SK-MEL-5 (cell line): ENCODE measurements around the gene PPP1R12B. TPM values are rescaled to one million over a fixed set of nuclear protein-coding genes. Genes with fewer than 3 reads are reported as not detected.
"Not testable (repeated sequence)": the region's sequence is repeated elsewhere in the genome, so short reads cannot be mapped to it uniquely, and the experiment has no call there.

ENCODE experiments used
- DNase-seq: peaks from one replicate; pipeline ENCODE4 v3.0.0-alpha.2; 2016; ENCODE audit warnings: low read depth, low spot score
- in situ Hi-C: cut with HindIII; loops from 2 replicates; pipeline ENCODE4 v1.10.0; 2016; ENCODE audit warnings: low sequenced_read_pairs, high pct_unique_total_duplicates, low pct_unique_long_range_greater_than_20kb
- total RNA-seq: library from RNA; depleted of rRNA; stranded (reverse); fragments of >200 nt; shearing (Covaris generic); gene quantifications from 2 replicates; pipeline ENCODE4 v1.2.3, GENCODE V29; 2014

Gene PPP1R12B
- total RNA-seq, 1 experiment from 2014 or later = 18.6 TPM

GRCh38 chr1:202526056-202526455 is 177.6 kb downstream of the PPP1R12B start:
- in situ Hi-C loops = not testable (repeated sequence)

GRCh38 chr1:202528096-202528722 is 179.7 kb downstream of the PPP1R12B start:
- in situ Hi-C loops = not testable (repeated sequence)
- DNase-seq = peak; percentile 93

More at GRCh38 chr1:202526056-202526455, 177.6 kb downstream of the PPP1R12B start:
- not testable (repeated sequence) for DNase-seq

- in situ Hi-C loops, DNase-seq: not testable (repeated sequence)
Measured at GRCh38 chr1:202530686-202531085, 182.2 kb downstream of the PPP1R12B start.

GRCh38 chr1:202531472-202531811 is 182.9 kb downstream of the PPP1R12B start:
- in situ Hi-C loops = no loop called here
- DNase-seq = no peak

DNA sequence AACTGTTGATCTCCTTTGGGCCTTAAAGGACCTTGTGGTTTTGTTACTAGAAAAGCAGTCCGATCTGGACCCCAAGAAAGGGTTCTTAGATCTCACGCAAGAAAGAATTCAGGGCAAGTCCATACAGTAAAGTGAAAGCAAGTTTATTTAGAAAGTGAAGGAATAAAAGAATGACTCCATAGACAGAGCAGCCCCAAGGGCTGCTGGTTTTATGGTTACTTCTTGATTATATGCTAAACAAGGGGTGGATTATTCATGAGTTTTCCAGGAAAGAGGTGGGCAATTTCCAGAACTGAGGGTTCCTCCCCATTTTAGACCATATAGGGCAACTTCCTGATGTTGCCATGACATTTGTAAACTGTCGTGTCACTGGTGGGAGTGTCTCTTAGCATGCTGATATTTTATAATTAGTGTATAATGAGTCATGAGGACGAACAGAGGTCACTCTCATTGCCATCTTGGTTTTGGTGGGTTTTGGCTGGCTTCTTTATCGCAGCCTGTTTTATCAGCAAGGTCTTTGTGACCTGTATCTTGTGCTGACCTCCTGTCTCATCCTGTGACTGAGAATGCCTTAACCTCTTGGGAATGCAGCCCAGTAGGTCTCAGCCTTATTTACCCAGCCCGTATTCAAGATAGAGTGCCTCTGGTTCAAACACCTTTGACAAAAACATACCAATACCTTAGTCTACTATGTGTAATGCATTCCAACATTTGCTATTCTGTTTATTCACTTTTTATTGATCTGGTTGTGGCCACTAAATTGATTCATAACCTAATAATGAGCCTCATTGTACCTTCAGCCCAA is 183.5 kb downstream of the PPP1R12B start:
- in situ Hi-C loops = not testable (repeated sequence)
- DNase-seq = peak; percentile 98

GRCh38 chr1:202539166-202539574 is 190.7 kb downstream of the PPP1R12B start:
- in situ Hi-C loops = not testable (repeated sequence)
- DNase-seq = peak; percentile 54

GRCh38 chr1:202539583-202539982 is 191.1 kb downstream of the PPP1R12B start:
- DNase-seq, in situ Hi-C loops: not testable (repeated sequence)

GRCh38 chr1:202540014-202540413 is 191.5 kb downstream of the PPP1R12B start:
- DNase-seq = no peak
- in situ Hi-C loops = no loop called here

- in situ Hi-C loops = no loop called here
- DNase-seq = no peak
Measured at GRCh38 chr1:202540448-202540847, 191.9 kb downstream of the PPP1R12B start.

DNA sequence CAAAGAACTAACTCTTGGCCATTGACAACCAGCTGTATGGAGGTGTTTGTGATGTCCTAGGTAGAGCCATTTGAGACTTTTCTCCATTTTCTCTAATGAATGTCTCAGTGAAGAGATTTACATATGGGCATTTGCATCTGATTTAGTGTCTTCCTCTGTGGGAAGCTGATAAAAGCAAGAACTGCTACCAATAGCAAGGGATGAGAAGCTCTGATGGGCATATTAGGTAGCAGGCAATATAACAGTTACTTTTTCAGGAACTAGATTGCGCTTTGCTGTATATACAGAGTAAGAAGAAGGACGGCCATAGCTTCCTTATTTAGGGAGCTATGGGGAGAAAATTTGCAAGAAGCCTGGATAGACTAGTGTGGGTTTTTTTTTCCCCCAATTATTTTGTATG is 192.4 kb downstream of the PPP1R12B start:
- DNase-seq, in situ Hi-C loops: not testable (repeated sequence)

- in situ Hi-C loops, DNase-seq: not testable (repeated sequence)
Measured at GRCh38 chr1:202542415-202542814, 193.9 kb downstream of the PPP1R12B start.

GRCh38 chr1:202543537-202543936 is 195.0 kb downstream of the PPP1R12B start:
- in situ Hi-C loops, DNase-seq: not testable (repeated sequence)

DNA sequence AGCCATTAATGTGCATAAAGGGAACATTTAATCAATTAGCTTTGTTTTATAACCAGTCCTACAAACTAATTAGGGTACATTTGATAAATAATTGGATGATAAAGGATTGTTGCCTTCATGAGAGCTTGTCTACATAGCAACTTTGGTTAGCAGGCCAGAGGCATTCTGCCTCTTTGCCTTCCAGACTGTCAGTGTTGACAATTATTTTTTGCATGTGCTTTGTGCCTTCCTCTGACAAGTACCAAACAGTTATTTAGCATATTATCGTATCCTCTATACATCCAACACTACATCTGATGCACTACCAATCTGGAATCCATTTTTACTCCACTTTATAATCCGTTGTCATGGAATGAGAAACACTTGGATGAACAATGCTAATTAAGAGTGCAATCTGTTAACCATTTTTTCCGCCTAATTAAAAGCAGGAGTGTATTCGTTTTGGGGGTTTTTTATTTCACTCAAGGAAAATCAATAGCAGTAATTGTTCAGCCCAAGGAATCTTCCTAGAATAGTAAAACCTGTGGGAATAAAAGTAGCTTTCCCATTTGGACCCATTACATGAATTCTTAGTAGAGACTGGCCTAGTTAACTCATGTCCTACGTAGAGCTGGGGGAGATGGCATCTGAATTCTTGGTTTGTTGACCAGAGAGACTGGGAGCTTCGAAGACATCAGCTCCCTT is 196.4 kb downstream of the PPP1R12B start:
- in situ Hi-C loops, DNase-seq: not testable (repeated sequence)

DNA sequence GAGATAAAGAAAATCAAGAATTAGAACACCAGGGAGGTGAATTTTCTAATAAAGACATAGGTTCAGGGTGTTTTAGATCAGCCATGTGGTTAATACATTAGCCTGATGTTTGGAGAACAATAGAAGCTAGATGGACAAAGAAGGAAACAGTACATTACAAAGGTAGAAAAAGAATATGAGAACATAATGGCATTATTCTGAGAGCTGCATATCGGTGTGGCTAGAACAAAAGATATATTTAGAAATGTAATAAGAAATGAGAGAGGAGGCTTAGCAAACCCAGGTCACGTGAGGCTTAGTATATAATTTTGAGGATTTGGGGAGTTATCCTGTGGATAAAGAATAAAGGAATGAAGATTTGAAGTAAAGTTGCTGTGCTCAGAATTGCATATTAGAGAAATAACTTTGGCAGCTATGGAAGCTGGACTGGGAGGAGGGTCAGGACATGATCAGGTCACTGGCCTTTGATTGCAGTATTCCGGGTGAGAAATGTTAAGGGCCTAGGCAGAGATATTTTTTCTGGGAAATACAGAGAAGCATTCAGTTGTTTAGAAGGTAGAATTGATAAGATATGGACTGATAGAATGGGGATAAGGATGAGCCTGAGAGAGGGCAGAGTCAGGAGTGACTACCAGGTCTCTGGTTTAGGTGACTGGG is 197.3 kb downstream of the PPP1R12B start:
- not testable (repeated sequence) for DNase-seq

DNA sequence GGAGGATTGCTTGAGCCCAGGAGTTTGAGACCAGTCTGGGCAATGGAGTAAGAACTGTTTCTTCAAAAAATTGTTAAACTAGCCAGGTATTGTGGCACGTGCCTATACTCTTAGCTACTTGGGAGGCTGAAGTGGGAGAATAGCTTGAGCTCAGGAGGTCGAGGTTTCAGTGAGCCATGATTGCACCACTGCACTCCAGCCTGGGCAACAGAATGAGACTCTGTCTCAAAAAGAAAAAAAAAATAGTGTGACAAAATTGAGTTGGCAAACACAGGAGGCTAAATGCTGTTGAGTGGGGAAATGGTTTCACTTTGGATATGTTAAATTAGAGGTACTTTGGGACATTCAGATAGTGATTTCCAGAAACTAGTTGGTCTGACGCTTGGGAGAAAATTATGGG is 197.9 kb downstream of the PPP1R12B start:
- in situ Hi-C loops, DNase-seq: not testable (repeated sequence)

More for the DNA sequence above, 197.3 kb downstream of the PPP1R12B start:
- in situ Hi-C loops = not testable (repeated sequence)

DNA sequence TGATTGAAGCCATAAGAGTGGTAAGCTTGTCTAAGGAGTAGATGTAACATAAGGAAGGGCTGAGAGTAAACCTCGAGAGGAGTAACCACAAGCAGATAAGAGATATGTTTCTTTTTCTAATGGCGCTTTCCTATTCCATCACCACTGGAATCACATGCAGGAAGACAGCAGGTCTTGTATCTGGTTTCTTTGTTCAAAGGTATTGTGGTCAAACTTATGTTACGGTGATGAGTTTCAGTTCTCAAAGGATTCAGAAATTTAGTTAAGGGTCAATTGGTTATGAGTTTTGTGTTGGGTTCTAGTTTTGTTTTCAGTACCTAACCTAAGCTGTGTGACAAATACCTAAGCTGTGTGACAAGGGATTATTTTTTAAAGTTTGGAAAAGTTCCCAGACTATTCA is 198.3 kb downstream of the PPP1R12B start:
- DNase-seq, in situ Hi-C loops: not testable (repeated sequence)

DNA sequence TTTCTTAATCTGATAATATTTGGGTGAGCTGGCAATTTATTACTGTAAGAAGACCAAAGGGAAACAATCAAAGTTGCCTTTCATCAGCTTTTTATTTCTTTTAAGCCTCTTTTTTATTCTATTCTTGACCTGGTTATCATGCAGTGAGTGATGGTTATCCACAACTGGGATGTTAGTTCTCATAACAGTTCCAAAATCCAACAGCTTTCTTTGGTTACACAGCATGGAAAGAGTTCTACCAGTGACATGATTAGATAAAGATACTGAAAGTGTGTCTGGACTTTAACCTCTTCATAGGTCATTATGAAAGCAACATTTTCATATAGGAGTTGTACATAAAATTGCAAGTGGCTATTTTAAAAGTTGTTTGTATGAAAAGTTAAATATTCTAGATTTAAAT is 198.7 kb downstream of the PPP1R12B start:
- in situ Hi-C loops = no loop called here
- DNase-seq = no peak

DNA sequence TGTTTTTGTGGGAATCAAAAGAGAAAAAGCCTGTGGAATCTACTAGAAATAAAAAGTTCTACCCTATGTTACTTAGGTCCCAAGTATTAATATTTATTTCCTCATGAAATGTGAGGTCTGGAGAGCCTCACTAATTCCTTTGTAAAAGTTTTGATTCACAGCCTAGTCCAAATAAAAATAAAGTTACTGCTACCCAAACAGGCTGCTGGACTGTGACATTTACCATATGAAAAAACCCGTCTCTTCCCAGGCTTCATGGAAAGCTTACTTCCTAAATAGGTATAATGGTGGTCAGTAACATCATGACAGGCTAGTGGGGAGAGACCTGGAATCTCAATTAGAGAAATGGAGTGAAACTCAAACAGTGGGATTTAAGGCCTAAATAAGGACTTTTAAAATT is 201.6 kb downstream of the PPP1R12B start:
- DNase-seq, in situ Hi-C loops: not testable (repeated sequence)
